K562 (cell line): ENCODE measurements around the gene ACY1. TPM values are rescaled to one million over a fixed set of nuclear protein-coding genes. Genes with fewer than 3 reads are reported as not detected.

Experiments used
- CREBBP ChIP-seq: IDR thresholded peaks from one replicate; pipeline ENCODE4 v1.6.1; 2012; ENCODE audit warnings: low read depth, mild to moderate bottlenecking, control low read depth, inconsistent platforms, low read length
- GABPA ChIP-seq: fragments of 200-800 bp; sonication (Bioruptor generic); conservative IDR thresholded peaks from 2 replicates; pipeline ENCODE4 v1.6.1; 2016; ENCODE audit warnings: low read depth, missing genetic modification characterization, missing compliant biosample characterization
- PRMT5 ChIP-seq: sonication (generic); formaldehyde crosslinking; IDR thresholded peaks from 2 replicates; pipeline ENCODE4 v1.5.0; 2020; ENCODE audit warnings: missing genetic modification reagents
- PTTG1 ChIP-seq: fragments of 450-650 bp; IDR thresholded peaks from 2 replicates; pipeline ENCODE4 v1.6.1; 2016; ENCODE audit warnings: low read depth, mild to moderate bottlenecking, missing genetic modification characterization, missing compliant biosample characterization
- RAD21 ChIP-seq, 2 experiments: fragments of 250-450 bp in 1 of 2; fragments of 450-650 bp in 1 of 2; sonication (Bioruptor Pico) in 1 of 2; formaldehyde crosslinking in 1 of 2; IDR thresholded peaks in 1 of 2; conservative IDR thresholded peaks in 1 of 2; 2 replicates each; pipeline versions ENCODE4 v1.4.0 to v1.8.0; 2020 to 2022; ENCODE audit warnings: mild to moderate bottlenecking in 2 of 2, moderate library complexity in 1 of 2
- SNIP1 ChIP-seq: fragments of 450-650 bp; IDR thresholded peaks from 2 replicates; pipeline ENCODE4 v1.7.1; 2017; ENCODE audit warnings: low read depth, mild to moderate bottlenecking
- TCF7L2 ChIP-seq: fragments of 150-350 bp; IDR thresholded peaks from 2 replicates; pipeline ENCODE4 v1.6.1; 2016; ENCODE audit warnings: low read depth, mild to moderate bottlenecking, low read length, moderate library complexity
- TEAD2 ChIP-seq: fragments of 450-650 bp; IDR thresholded peaks from 2 replicates; pipeline ENCODE4 v1.6.1; 2016; ENCODE audit warnings: missing genetic modification characterization, control low read depth, missing compliant biosample characterization
- TEAD4 ChIP-seq, 2 experiments: sonication (generic) in 1 of 2; formaldehyde crosslinking in 1 of 2; IDR thresholded peaks; 2 replicates each; pipeline versions ENCODE4 v1.6.1 to v1.8.0; 2012 to 2022; ENCODE audit warnings: borderline replicate concordance in 1 of 2, inconsistent platforms in 1 of 2, low read length in 1 of 2, mild to moderate bottlenecking in 1 of 2, missing genetic modification reagents in 1 of 2
- TFAP4 ChIP-seq: sonication (generic); formaldehyde crosslinking; IDR thresholded peaks from 2 replicates; pipeline ENCODE4 v1.8.0; 2022; ENCODE audit warnings: missing genetic modification reagents, mild to moderate bottlenecking, moderate library complexity, borderline replicate concordance
- ZBTB5 ChIP-seq: fragments of 450-650 bp; IDR thresholded peaks from 2 replicates; pipeline ENCODE4 v1.6.1; 2017; ENCODE audit warnings: antibody characterized with exemption
- ZNF174 ChIP-seq: fragments of 250-450 bp; sonication (Bioruptor Pico); IDR thresholded peaks from 2 replicates; pipeline ENCODE4 v1.4.0; 2020; ENCODE audit warnings: mild to moderate bottlenecking
- polyA plus RNA-seq, 8 experiments: library from polyadenylated mRNA; depleted of rRNA in 4 of 8; stranded (reverse) in 5 of 8; unstranded in 3 of 8; fragments of >200 nt; fragmentation: Nextera tagmentation in 2 of 8; fragmentation: Illumina TruSeq in 1 of 8; extraction: Ambion mirVana in 2 of 8; extraction: Trizol in 1 of 8; gene quantifications; 2 replicates each; pipeline versions ENCODE4 v1.2.1 to v1.2.3, GENCODE V29; 2011 to 2014; ENCODE audit warnings: inconsistent platforms in 1 of 8, missing spikeins in 1 of 8
- total RNA-seq, 7 experiments: library from RNA; depleted of rRNA in 6 of 7; stranded (reverse); fragments of >200 nt in 6 of 7; fragmentation: Illumina TruSeq in 2 of 7; extraction: Trizol in 2 of 7; gene quantifications; 2 replicates each; pipeline versions ENCODE4 v1.2.1 to v1.2.3, GENCODE V29; 2011 to 2021; ENCODE audit warnings: low replicate concordance in 1 of 7

The ACY1 gene
- total and polyA plus RNA-seq, 9 of the 15 experiments (the other 6 are each of a cell fraction or from before 2014, with no cell fraction given) = 70.7 to 195 (median 123) TPM

- TF ChIP-seq TEAD2 (no peak), GABPA (tag) (no peak), TCF7L2 (no peak), TFAP4 (CRISPR knock-in tag) (no peak), SNIP1 (no peak), ZBTB5 (no peak), TEAD4 (IDR thresholded peaks at IDR 0.05; ENCODE audit: low read length) (no peak), TEAD4 (CRISPR knock-in tag; IDR thresholded peaks at IDR 0.05; ENCODE audit: borderline replicate concordance) (no peak), RAD21 (CRISPR knock-in tag; conservative IDR thresholded peaks at IDR 0.05 in 1 of 2, IDR thresholded peaks at IDR 0.05 in 1 of 2) (no peak), PRMT5 (no peak), PTTG1 (tag) (no peak), ZNF174 (CRISPR knock-in tag) (no peak), CREBBP (no peak)
These were observed 23.7 kb upstream of the ACY1 start (continued) for GRCh38 chr3:51959651-51960050.
